Kidney (tissue), 14 donors: ENCODE measurements around the gene MUSK. TPM values are rescaled to one million over a fixed set of nuclear protein-coding genes. Genes with fewer than 3 reads are reported as not detected.

ENCODE experiments used
- DNase-seq, 5 donors: peaks; one replicate each; pipeline ENCODE4 v3.0.0-alpha.2; 2013 to 2020
- FAIRE-seq: peaks from 2 replicates; lab custom pipeline; 2012; peaks lifted over from hg19 to GRCh38; lab: Jason Lieb, UNC
- H3K27ac ChIP-seq, 2 donors: one replicate each; pipeline ENCODE4 v1.7.0; 2013; ENCODE audit warnings: low read depth in 2 of 2, low read length in 2 of 2, inconsistent platforms in 1 of 2
- H3K27me3 ChIP-seq: one replicate; pipeline ENCODE4 v1.7.1; 2013; ENCODE audit warnings: low read length, inconsistent platforms; ENCODE audit not compliant: control insufficient read depth, insufficient read depth
- H3K36me3 ChIP-seq, 3 donors: one replicate each; pipeline versions ENCODE4 v1.7.0 to v1.7.1; 2013; ENCODE audit warnings: low read length in 3 of 3, control low read depth in 1 of 3, inconsistent platforms in 1 of 3; ENCODE audit not compliant: insufficient read depth in 3 of 3, control insufficient read depth in 2 of 3
- H3K4me1 ChIP-seq, 3 donors: one replicate each; pipeline versions ENCODE4 v1.7.0 to v1.7.1; 2013; ENCODE audit warnings: low read length in 3 of 3, inconsistent platforms in 1 of 3, low read depth in 1 of 3; ENCODE audit not compliant: control insufficient read depth in 2 of 3, insufficient read depth in 2 of 3
- H3K4me3 ChIP-seq, 3 donors: one replicate each; pipeline versions ENCODE4 v1.7.0 to v1.8.1; 2013; ENCODE audit warnings: low read length in 3 of 3, control low read depth in 1 of 3, inconsistent platforms in 1 of 3
- H3K9ac ChIP-seq, 3 donors: one replicate each; pipeline versions ENCODE4 v1.7.0 to v1.7.1; 2013; ENCODE audit warnings: low read length in 3 of 3, control low read depth in 1 of 3, inconsistent platforms in 1 of 3
- H3K9me3 ChIP-seq, 3 donors: one replicate each; pipeline versions ENCODE4 v1.7.0 to v1.7.1; 2013; ENCODE audit warnings: low read length in 3 of 3, control low read depth in 1 of 3, inconsistent platforms in 1 of 3; ENCODE audit not compliant: control insufficient read depth in 2 of 3, insufficient read depth in 1 of 3
- CTCF ChIP-seq: IDR thresholded peaks from 3 replicates; pipeline ENCODE4 v1.5.1; 2012; ENCODE audit warnings: mild to moderate bottlenecking, moderate library complexity, borderline replicate concordance; ENCODE audit not compliant: insufficient read depth; ENCODE audit errors: extremely low read depth
- intact Hi-C: fragments of 100-400 bp; cut with DNase I; formaldehyde crosslinking; loops from one replicate; pipeline ENCODE4 v1.11.1; 2022
- polyA plus RNA-seq: library from polyadenylated mRNA; stranded (reverse); fragments of 350-450 nt; fragmentation: Illumina TruSeq; extraction: RNeasy Lipid Tissue Mini Kit (QIAGEN cat#74804); gene quantifications from one replicate; pipeline ENCODE4 v1.2.3, GENCODE V29; 2014; ENCODE audit warnings: low read depth, low replicate concordance; ENCODE audit not compliant: insufficient read depth
- total RNA-seq: library from RNA; stranded (reverse); fragmentation: NEBNext Ultra II Directional; extraction: Animal tissue kit (Norgen Biotek cat#: 25700); gene quantifications from one replicate; pipeline ENCODE4 v1.2.1, GENCODE V29; 2021
- donor health status: control.
- donor health status: control.
- donor health status: control.
- donor health status: control.
- donor health status: control.
- donor health status: DM: yes; HTN: yes; CAD: no.
- donor health status: Normal renal cell carcinoma (clear cell type).

MUSK gene
- total and polyA plus RNA-seq, 2 donors from 2014 or later: 0.31 TPM; not detected in 1

- TF ChIP-seq CTCF: no peak
- Histone ChIP-seq H3K27ac (no peak overlapping the region), H3K4me1 (no peaks in the 10 kb centered on the region), H3K27me3 (no peaks in the 10 kb centered on the region), H3K4me3 (no peak overlapping the region), H3K36me3 (no peaks in the 10 kb centered on the region), H3K9ac (no peak overlapping the region), H3K9me3 (no peaks in the 10 kb centered on the region)
- FAIRE-seq: no peak
- intact Hi-C loops: no loop called here
- no peak for DNase-seq
These were observed 38.8 kb downstream of the MUSK start for GRCh38 chr9:110707419-110707818.

- TF ChIP-seq CTCF: no peak
- no peak for FAIRE-seq
- H3K4me3 ChIP-seq: no peak overlapping the region
- no peak for DNase-seq
- H3K27me3 ChIP-seq: no peaks in the 10 kb centered on the region
- no peak overlapping the region for H3K27ac ChIP-seq
- intact Hi-C loops: no loop called here
- H3K36me3 ChIP-seq: no peaks in the 10 kb centered on the region
- no peaks in the 10 kb centered on the region for H3K9me3 ChIP-seq
- no peaks in the 10 kb centered on the region for H3K4me1 ChIP-seq
- H3K9ac ChIP-seq: no peak overlapping the region
These were observed 41.8 kb downstream of the MUSK start for GRCh38 chr9:110710420-110710819.

- H3K4me1 ChIP-seq: no peaks in the 10 kb centered on the region
- intact Hi-C loops: no loop called here
- H3K27me3 ChIP-seq: no peaks in the 10 kb centered on the region
- no peak overlapping the region for H3K27ac ChIP-seq
- H3K9ac ChIP-seq: no peak overlapping the region
- FAIRE-seq: no peak
- H3K4me3 ChIP-seq: no peak overlapping the region
- H3K9me3 ChIP-seq: peaks cover 0 to 2% (median 0%) of the 10 kb centered on the region in 3 donors
- no peak for TF ChIP-seq CTCF
- no peak for DNase-seq
- no peaks in the 10 kb centered on the region for H3K36me3 ChIP-seq
These were observed 44.4 kb downstream of the MUSK start for GRCh38 chr9:110712955-110713354.

- Histone ChIP-seq H3K36me3 (no peaks in the 10 kb centered on the region), H3K27ac (no peak overlapping the region), H3K27me3 (no peaks in the 10 kb centered on the region), H3K4me1 (no peaks in the 10 kb centered on the region), H3K9ac (no peak overlapping the region), H3K9me3 (peaks cover 0 to 4% (median 0%) of the 10 kb centered on the region in 3 donors), H3K4me3 (no peak overlapping the region)
- DNase-seq (peak in 3 of 5 donors; percentile 41 to 56 (median 52)), FAIRE-seq (no peak)
- intact Hi-C loops: no loop called here
- TF ChIP-seq CTCF: no peak
These were observed 45.7 kb downstream of the MUSK start for GRCh38 chr9:110714314-110714713.
